HepG2 (cell line): ENCODE results near the gene TST. TPM values are rescaled to one million over a fixed set of nuclear protein-coding genes. Genes with fewer than 3 reads are reported as not detected.

Experiments
- ATAC-seq: fragments of 200-7000 bp; cut with Tn5 transposase; 3 replicates; pipeline ENCODE4 v1.9.1; 2020; ENCODE audit warnings: mild to moderate bottlenecking, moderate library complexity
- BruUV-seq: library from RNA; stranded (reverse); fragments of 400-500 nt; replicated peaks from 2 replicates; lab custom pipeline; 2021; lab: Mats Ljungman, UMichigan
- CTCF ChIA-PET: fragments of 300-600 bp; formaldehyde crosslinking; extraction: SDS; loops from one replicate; lab custom pipeline; 2021; ENCODE audit warnings: low total read pairs, inconsistent platforms, low intra/inter-chr PET ratio; lab: Yijun Ruan, JAX
- POLR2A ChIA-PET: fragments of 350-600 bp; sonication (Branson Sonifier 250); formaldehyde crosslinking; loops from one replicate; lab custom pipeline; 2020; ENCODE audit warnings: antibody characterized with exemption, inconsistent platforms; lab: Yijun Ruan, JAX
- DNase-seq: peaks from one replicate; pipeline ENCODE4 v3.0.0-alpha.2; 2015; ENCODE audit warnings: low spot score
- FAIRE-seq: peaks from 3 replicates; lab custom pipeline; 2011; peaks lifted over from hg19 to GRCh38; lab: Jason Lieb, UNC
- H2AFZ ChIP-seq: one replicate; pipeline ENCODE4 v1.6.1; 2011; ENCODE audit warnings: low read length, inconsistent platforms
- H3K27ac ChIP-seq: fragments of 300-600 bp; 3 replicates; pipeline ENCODE4 v1.8.0; 2011; ENCODE audit warnings: mixed run types, mild to moderate bottlenecking, mixed read lengths, low read length, inconsistent platforms; ENCODE audit not compliant: insufficient read depth; ENCODE audit errors: extremely low read length
- H3K27me3 ChIP-seq, 2 experiments: fragments of 200-600 bp in 1 of 2; 2 replicates in 1 of 2; 3 replicates in 1 of 2; pipeline versions ENCODE4 v1.6.0 to v1.8.0; 2011; ENCODE audit warnings: low read length in 2 of 2, mild to moderate bottlenecking in 2 of 2, moderate library complexity in 2 of 2, inconsistent platforms in 1 of 2; ENCODE audit not compliant: insufficient read depth in 2 of 2, control insufficient read depth in 1 of 2
- H3K36me3 ChIP-seq, 2 experiments: fragments of 200-600 bp in 1 of 2; replicated peaks in 1 of 2; 2 replicates in 1 of 2; 3 replicates in 1 of 2; pipeline versions ENCODE4 v1.5.1 to v1.8.0; 2011; ENCODE audit warnings: low read length in 2 of 2, inconsistent platforms in 1 of 2; ENCODE audit not compliant: insufficient read depth in 2 of 2, control insufficient read depth in 1 of 2
- H3K4me1 ChIP-seq: 2 replicates; pipeline ENCODE4 v1.5.1; 2012; ENCODE audit warnings: low read length, inconsistent platforms; ENCODE audit not compliant: insufficient read depth
- H3K4me2 ChIP-seq: 2 replicates; pipeline ENCODE4 v1.6.0; 2011; ENCODE audit warnings: low read depth, low read length, inconsistent platforms
- H3K4me3 ChIP-seq, 3 experiments: fragments of 200-600 bp in 1 of 3; sonication (generic), shearing (Covaris generic) in 1 of 3; replicated peaks in 1 of 3; 2 replicates each; pipeline ENCODE4 v1.5.1; 2011 to 2016; ENCODE audit warnings: low read length in 3 of 3, inconsistent platforms in 2 of 3, low read depth in 2 of 3, mild to moderate bottlenecking in 2 of 3, control low read depth in 1 of 3, mixed read lengths in 1 of 3; ENCODE audit not compliant: insufficient read depth in 1 of 3
- H3K79me2 ChIP-seq: one replicate; pipeline ENCODE4 v1.6.1; 2011; ENCODE audit warnings: low read length, inconsistent platforms; ENCODE audit not compliant: insufficient read depth
- H3K9ac ChIP-seq: 2 replicates; pipeline ENCODE4 v1.6.0; 2011; ENCODE audit warnings: mild to moderate bottlenecking, low read depth, low read length, inconsistent platforms; ENCODE audit not compliant: insufficient read depth
- H3K9me3 ChIP-seq: 2 replicates; pipeline ENCODE4 v1.5.1; 2012; ENCODE audit warnings: mild to moderate bottlenecking, low read length
- H4K20me1 ChIP-seq: 2 replicates; pipeline ENCODE4 v1.6.0; 2011; ENCODE audit warnings: inconsistent platforms, mild to moderate bottlenecking, low read length, moderate library complexity; ENCODE audit not compliant: insufficient read depth
- FOXP1 ChIP-seq, 2 experiments: fragments of 450-650 bp in 1 of 2; IDR thresholded peaks; 2 replicates each; pipeline ENCODE4 v1.6.1; 2017 to 2018; ENCODE audit warnings: antibody characterized with exemption in 1 of 2
- KLF11 ChIP-seq: IDR thresholded peaks from 2 replicates; pipeline ENCODE4 v1.6.1; 2016; ENCODE audit warnings: missing compliant biosample characterization
- MXD4 ChIP-seq: IDR thresholded peaks from 2 replicates; pipeline ENCODE4 v1.6.1; 2016; ENCODE audit warnings: mild to moderate bottlenecking, missing biosample characterization, missing genetic modification reagents
- MZF1 ChIP-seq: sonication (generic); formaldehyde crosslinking; IDR thresholded peaks from 2 replicates; pipeline ENCODE4 v1.8.1; 2023; ENCODE audit warnings: mild to moderate bottlenecking, missing genetic modification reagents, borderline replicate concordance
- SAP130 ChIP-seq: IDR thresholded peaks from 2 replicates; pipeline ENCODE4 v1.6.1; 2016; ENCODE audit warnings: low read depth
- ZNF609 ChIP-seq: sonication (generic); formaldehyde crosslinking; IDR thresholded peaks from 2 replicates; pipeline ENCODE4 v1.4.0; 2020; ENCODE audit warnings: mild to moderate bottlenecking, missing genetic modification reagents, borderline replicate concordance
- ZNF670 ChIP-seq: sonication (generic); formaldehyde crosslinking; IDR thresholded peaks from 2 replicates; pipeline ENCODE4 v1.8.0; 2022; ENCODE audit warnings: mild to moderate bottlenecking, missing genetic modification reagents, borderline replicate concordance
- WGBS: methylation state at CpG from one replicate; pipeline ENCODE4 v1.1.6; 2017; ENCODE audit warnings: low lambda C conversion rate; 5-methylcytosine and 5-hydroxymethylcytosine counted together
- in situ Hi-C: cut with HindIII; loops from 2 replicates; pipeline ENCODE4 v1.10.0; 2017; ENCODE audit warnings: low pct_unique_long_range_greater_than_20kb; ENCODE audit not compliant: extremely low pct_ligation_motif_present
- intact Hi-C: fragments of 100-400 bp; cut with micrococcal nuclease; formaldehyde crosslinking; loops from one replicate; pipeline ENCODE4 v1.10.0; 2022; ENCODE audit not compliant: unreplicated experiment
- polyA plus RNA-seq, 8 experiments: library from polyadenylated mRNA; depleted of rRNA in 3 of 8; stranded (reverse) in 7 of 8; unstranded in 1 of 8; fragments of >200 nt; fragmentation: Illumina TruSeq in 4 of 8; extraction: Trizol in 4 of 8; gene quantifications; 2 replicates each; pipeline versions ENCODE4 v1.2.1 to v1.2.3, GENCODE V29; 2011 to 2016; ENCODE audit warnings: low read depth in 4 of 8, missing spikeins in 1 of 8, mixed read lengths in 1 of 8; ENCODE audit not compliant: insufficient read depth in 1 of 8
- total RNA-seq, 5 experiments: library from RNA; depleted of rRNA; stranded (reverse); fragments of >200 nt; fragmentation: Illumina TruSeq; extraction: Trizol; gene quantifications; 2 replicates each; pipeline ENCODE4 v1.2.3, GENCODE V29; 2016; ENCODE audit warnings: low read depth in 1 of 5
- TF ChIP-seq, protein P1 (sequence below): sonication (generic); formaldehyde crosslinking; conservative IDR thresholded peaks from 2 replicates; pipeline ENCODE4 v1.4.0; 2020; ENCODE audit warnings: missing genetic modification reagents
- TF ChIP-seq, protein P2 (sequence below): sonication (generic); formaldehyde crosslinking; IDR thresholded peaks from 2 replicates; pipeline ENCODE4 v1.8.0; 2022; ENCODE audit warnings: low read depth, missing genetic modification reagents

The TST gene
- total and polyA plus RNA-seq, 2 of the 13 experiments (the other 11 are each of a cell fraction or from before 2014, with no cell fraction given), result 44.6 to 63.6 TPM

DNA sequence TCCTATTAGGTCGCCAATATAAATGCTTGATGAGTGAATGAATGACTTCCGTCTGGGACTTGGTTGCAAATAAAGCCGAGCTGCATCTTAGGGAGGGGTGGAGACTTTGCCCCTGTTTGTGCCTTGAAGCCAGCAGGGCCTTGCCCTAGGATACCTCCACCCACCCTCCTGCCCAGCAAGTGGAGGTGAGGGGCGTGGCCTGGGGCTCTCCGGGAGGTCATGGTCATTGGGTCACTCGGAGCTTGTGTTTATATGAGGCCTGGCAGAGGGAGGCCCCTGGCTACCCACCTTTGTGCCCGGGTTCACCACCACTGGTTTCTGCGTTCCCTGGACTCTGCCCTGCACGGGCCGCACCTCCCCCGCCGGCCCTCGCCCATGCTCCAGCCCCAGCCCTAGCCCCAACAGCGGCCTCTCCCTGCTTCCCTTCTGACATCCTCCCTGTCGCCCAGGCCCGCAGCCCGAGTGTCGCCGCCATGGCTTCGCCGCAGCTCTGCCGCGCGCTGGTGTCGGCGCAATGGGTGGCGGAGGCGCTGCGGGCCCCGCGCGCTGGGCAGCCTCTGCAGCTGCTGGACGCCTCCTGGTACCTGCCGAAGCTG, 4.6 kb upstream of the TST start (continued):
- TF ChIP-seq, protein P1, sequence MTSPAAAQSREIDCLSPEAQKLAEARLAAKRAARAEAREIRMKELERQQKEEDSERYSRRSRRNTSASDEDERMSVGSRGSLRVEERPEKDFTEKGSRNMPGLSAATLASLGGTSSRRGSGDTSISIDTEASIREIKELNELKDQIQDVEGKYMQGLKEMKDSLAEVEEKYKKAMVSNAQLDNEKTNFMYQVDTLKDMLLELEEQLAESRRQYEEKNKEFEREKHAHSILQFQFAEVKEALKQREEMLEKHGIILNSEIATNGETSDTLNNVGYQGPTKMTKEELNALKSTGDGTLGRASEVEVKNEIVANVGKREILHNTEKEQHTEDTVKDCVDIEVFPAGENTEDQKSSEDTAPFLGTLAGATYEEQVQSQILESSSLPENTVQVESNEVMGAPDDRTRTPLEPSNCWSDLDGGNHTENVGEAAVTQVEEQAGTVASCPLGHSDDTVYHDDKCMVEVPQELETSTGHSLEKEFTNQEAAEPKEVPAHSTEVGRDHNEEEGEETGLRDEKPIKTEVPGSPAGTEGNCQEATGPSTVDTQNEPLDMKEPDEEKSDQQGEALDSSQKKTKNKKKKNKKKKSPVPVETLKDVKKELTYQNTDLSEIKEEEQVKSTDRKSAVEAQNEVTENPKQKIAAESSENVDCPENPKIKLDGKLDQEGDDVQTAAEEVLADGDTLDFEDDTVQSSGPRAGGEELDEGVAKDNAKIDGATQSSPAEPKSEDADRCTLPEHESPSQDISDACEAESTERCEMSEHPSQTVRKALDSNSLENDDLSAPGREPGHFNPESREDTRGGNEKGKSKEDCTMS (CRISPR knock-in tag), result no peak
- TF ChIP-seq FOXP1 (IDR thresholded peaks at IDR 0.05), result no peak
- TF ChIP-seq FOXP1 (CRISPR knock-in tag; IDR thresholded peaks at IDR 0.05), result peak; percentile 42; the same call in 1 of the 2 replicates
- peak; percentile 66 for TF ChIP-seq SAP130

DNA sequence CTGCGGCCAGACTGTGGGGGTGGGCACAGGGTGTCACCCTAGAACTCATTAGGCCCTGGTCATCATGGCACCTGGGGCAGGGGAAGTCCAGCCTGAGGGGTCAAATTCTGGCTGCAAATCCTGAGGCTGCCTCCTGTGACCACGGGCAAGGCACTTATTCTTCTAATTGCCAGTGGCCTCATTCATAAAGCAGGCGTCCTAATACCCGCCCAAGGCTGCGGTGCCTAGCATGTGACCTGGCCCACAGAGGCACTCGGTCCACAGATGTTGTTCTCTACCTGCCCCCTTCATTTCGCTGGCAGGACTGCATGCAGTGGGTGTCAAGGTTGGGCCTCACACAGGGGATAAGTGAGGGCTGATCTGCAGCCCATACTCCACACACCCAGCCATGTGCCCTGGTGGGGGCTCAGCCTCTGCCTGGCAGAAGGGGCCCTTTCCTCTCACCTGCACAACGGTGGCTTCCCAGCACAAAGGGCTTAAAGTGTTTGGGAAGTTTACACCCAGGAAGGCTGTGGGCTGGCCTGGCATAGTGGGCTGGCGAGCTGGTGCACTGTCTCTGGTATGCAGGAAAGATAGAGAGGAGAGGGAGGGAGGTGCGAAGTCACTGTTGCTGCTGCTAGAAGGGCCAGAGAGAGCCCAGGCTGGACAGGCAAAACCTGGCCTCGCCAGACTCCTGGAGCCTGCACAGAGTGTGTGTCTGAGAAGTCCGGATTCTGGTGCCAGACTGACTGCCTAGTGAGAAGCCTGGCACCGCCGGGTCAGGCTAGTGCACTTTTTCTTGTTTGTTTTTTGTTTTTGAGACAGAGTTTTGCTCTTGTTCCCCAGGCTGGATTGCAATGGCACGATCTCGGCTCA, 3.5 kb upstream of the TST start:
- no TSS peak for BruUV-seq
- POLR2A ChIA-PET, result interaction anchor here (1.3 to 11.6 kb wide), 3 partner anchors 8 to 22 kb away, joined by 5 to 383 read pairs (median 37); no protein-coding TSS in a partner anchor
- H3K4me2 ChIP-seq, result peak overlapping the region; percentile 57
- intact Hi-C loops, result loop anchor here (5.0 kb wide), 1 partner anchor 35 kb away; no protein-coding TSS in a partner anchor
- H3K4me3 ChIP-seq, result peak overlapping the region in 1 of 3 experiments; percentile 26; a peak in 1 of 6 replicates
- peak overlapping the region; percentile 54 for H3K27ac ChIP-seq
- H4K20me1 ChIP-seq, result peaks cover 6% of the 10 kb centered on the region; the same call in 1 of the 2 replicates
- FAIRE-seq, result no peak
- H2AFZ ChIP-seq, result no peak overlapping the region
- H3K9me3 ChIP-seq, result no peaks in the 10 kb centered on the region
- in situ Hi-C loops, result no loop called here
- CTCF ChIA-PET, result interaction anchor here (1.0 kb wide), 1 partner anchor 21 kb away, joined by 4 read pairs; no protein-coding TSS in a partner anchor
- H3K27me3 ChIP-seq, result no peaks in the 10 kb centered on the region; a peak in 1 of 5 replicates
- peaks cover 79% of the 10 kb centered on the region for H3K4me1 ChIP-seq
- peaks cover 64% of the 10 kb centered on the region for H3K79me2 ChIP-seq
- H3K9ac ChIP-seq, result peak overlapping the region; percentile 40
- peaks cover 13 to 33% of the 10 kb centered on the region in 2 experiments; a peak in 4 of 5 replicates for H3K36me3 ChIP-seq
- DNase-seq, result no peak
- WGBS, result 75% methylated on average over 11 of the region's 16 CpGs
- ATAC-seq, result peak; percentile 6; the same call in 2 of the 3 replicates
- TF ChIP-seq ZNF609 (CRISPR knock-in tag) (0 out of 2 replicates have a peak, but pooled peaks have one; percentile 27), MXD4 (CRISPR knock-in tag) (0 out of 2 replicates have a peak, but pooled peaks have one; percentile 20), ZNF670 (CRISPR knock-in tag) (0 out of 2 replicates have a peak, but pooled peaks have one; percentile 19), MZF1 (no peak), KLF11 (CRISPR knock-in tag) (no peak)
- TF ChIP-seq, protein P2, sequence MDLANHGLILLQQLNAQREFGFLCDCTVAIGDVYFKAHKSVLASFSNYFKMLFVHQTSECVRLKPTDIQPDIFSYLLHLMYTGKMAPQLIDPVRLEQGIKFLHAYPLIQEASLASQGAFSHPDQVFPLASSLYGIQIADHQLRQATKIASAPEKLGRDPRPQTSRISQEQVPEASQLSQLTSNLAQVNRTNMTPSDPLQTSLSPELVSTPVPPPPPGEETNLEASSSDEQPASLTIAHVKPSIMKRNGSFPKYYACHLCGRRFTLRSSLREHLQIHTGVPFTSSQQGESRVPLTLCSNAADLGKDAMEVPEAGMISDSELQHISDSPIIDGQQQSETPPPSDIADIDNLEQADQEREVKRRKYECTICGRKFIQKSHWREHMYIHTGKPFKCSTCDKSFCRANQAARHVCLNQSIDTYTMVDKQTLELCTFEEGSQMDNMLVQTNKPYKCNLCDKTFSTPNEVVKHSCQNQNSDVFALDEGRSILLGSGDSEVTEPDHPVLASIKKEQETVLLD (CRISPR knock-in tag), result peak; percentile 51; the same call in 1 of the 2 replicates
